Natural killer cell (primary cell): ENCODE data around the gene KRT79. TPM values are rescaled to one million over a fixed set of nuclear protein-coding genes. Genes with fewer than 3 reads are reported as not detected.

Experiments used
- ATAC-seq, 3 donors: fragments of 150-1000 bp in 2 of 3; fragments of 200-7000 bp in 1 of 3; cut with Tn5 transposase; 1 replicate in 1 of 3; 2 replicates in 2 of 3; pipeline ENCODE4 v1.10.0; 2021; ENCODE audit warnings: mild to moderate bottlenecking in 2 of 3, moderate library complexity in 2 of 3
- DNase-seq, 2 donors: peaks; one replicate each; pipeline versions ENCODE4 v3.0.0 to v3.0.0-alpha.2; 2013 to 2021; ENCODE audit warnings: mixed read lengths in 1 of 2
- H3K27ac ChIP-seq: one replicate; pipeline ENCODE4 v1.5.1; 2013; ENCODE audit warnings: mild to moderate bottlenecking, low read length
- H3K27me3 ChIP-seq: one replicate; pipeline ENCODE4 v1.6.1; 2013; ENCODE audit warnings: low read length; ENCODE audit not compliant: control insufficient read depth, insufficient read depth
- H3K36me3 ChIP-seq: one replicate; pipeline ENCODE4 v1.6.1; 2013; ENCODE audit warnings: low read length; ENCODE audit not compliant: control insufficient read depth, insufficient read depth
- H3K4me1 ChIP-seq: one replicate; pipeline ENCODE4 v1.6.1; 2013; ENCODE audit warnings: low read length; ENCODE audit not compliant: control insufficient read depth, insufficient read depth
- H3K4me3 ChIP-seq: one replicate; pipeline ENCODE4 v1.5.1; 2013; ENCODE audit warnings: low read length
- H3K9me3 ChIP-seq: one replicate; pipeline ENCODE4 v1.6.1; 2013; ENCODE audit warnings: low read length; ENCODE audit not compliant: control insufficient read depth, insufficient read depth
- H3K27ac Mint-ChIP-seq, 2 donors: one replicate each; pipeline ENCODE4 v1.8.0; 2022; ENCODE audit warnings: mild to moderate bottlenecking in 2 of 2, mixed read lengths in 2 of 2, moderate library complexity in 1 of 2
- H3K27me3 Mint-ChIP-seq, 2 donors: one replicate each; pipeline ENCODE4 v1.8.0; 2022; ENCODE audit warnings: low read depth in 2 of 2, mixed read lengths in 2 of 2
- H3K36me3 Mint-ChIP-seq: one replicate; pipeline ENCODE4 v1.8.0; 2022; ENCODE audit warnings: mixed read lengths
- H3K4me1 Mint-ChIP-seq, 2 donors: one replicate each; pipeline ENCODE4 v1.8.0; 2022; ENCODE audit warnings: mixed read lengths in 2 of 2
- H3K4me3 Mint-ChIP-seq: one replicate; pipeline ENCODE4 v1.8.0; 2022; ENCODE audit warnings: mild to moderate bottlenecking, moderate library complexity, mixed read lengths
- H3K9me3 Mint-ChIP-seq, 2 donors: one replicate each; pipeline ENCODE4 v1.8.0; 2022; ENCODE audit warnings: mixed read lengths in 2 of 2
- CTCF ChIP-seq: fragments of 200-600 bp; IDR thresholded peaks from one replicate; pipeline ENCODE4 v1.8.0; 2022; ENCODE audit warnings: antibody characterized with exemption
- WGBS: methylation state at CpG from one replicate; pipeline ENCODE4 v1.1.7; 2013; ENCODE audit warnings: missing lambda C conversion rate; ENCODE audit not compliant: insufficient coverage; 5-methylcytosine and 5-hydroxymethylcytosine counted together
- intact Hi-C: fragments of 100-400 bp; cut with micrococcal nuclease; formaldehyde crosslinking; loops from one replicate; pipeline ENCODE4 v1.14.2; 2022
- total RNA-seq, 4 donors: library from RNA; stranded (reverse); fragments of 120-200 nt in 1 of 4; gene quantifications; one replicate each; pipeline versions ENCODE4 v1.2.3 to v1.2.4, GENCODE V29; 2013 to 2022

KRT79 gene
- total RNA-seq, 3 donors from 2014 or later (not counting 1 experiment from before 2014, with no cell fraction given) = 0.18 TPM; not detected in 2

- 87% methylated on average over 10 of the region's 10 CpGs for WGBS
- H3K27me3 Mint-ChIP-seq = peaks cover 8 to 13% of the 10 kb centered on the region in 2 donors
- no peak overlapping the region for H3K4me3 Mint-ChIP-seq
- intact Hi-C loops = no loop called here
- no peaks in the 10 kb centered on the region for H3K36me3 Mint-ChIP-seq
- no peaks in the 10 kb centered on the region for H3K4me1 ChIP-seq
- ATAC-seq (no peak), DNase-seq (no peak)
- H3K9me3 Mint-ChIP-seq = no peaks in the 10 kb centered on the region
- no peak for TF ChIP-seq CTCF
- H3K4me1 Mint-ChIP-seq = peaks cover 0 to 16% of the 10 kb centered on the region in 2 donors
- no peak overlapping the region for H3K4me3 ChIP-seq
- no peaks in the 10 kb centered on the region for H3K27me3 ChIP-seq
- H3K27ac Mint-ChIP-seq = no peak overlapping the region
- H3K36me3 ChIP-seq = no peaks in the 10 kb centered on the region
- H3K9me3 ChIP-seq = no peaks in the 10 kb centered on the region
- H3K27ac ChIP-seq = no peak overlapping the region
Measured at GRCh38 chr12:52821826-52822660, 12.1 kb downstream of the KRT79 start.

- Mint-ChIP-seq H3K4me3 (no peak overlapping the region), H3K27me3 (peaks cover 6 to 14% of the 10 kb centered on the region in 2 donors), H3K4me1 (peaks cover 0 to 16% of the 10 kb centered on the region in 2 donors), H3K36me3 (no peaks in the 10 kb centered on the region), H3K27ac (no peak overlapping the region), H3K9me3 (no peaks in the 10 kb centered on the region)
- no peaks in the 10 kb centered on the region for H3K36me3 ChIP-seq
- H3K4me3 ChIP-seq = no peak overlapping the region
- H3K9me3 ChIP-seq = no peaks in the 10 kb centered on the region
- no peak for TF ChIP-seq CTCF
- ATAC-seq (no peak), DNase-seq (no peak)
- H3K27ac ChIP-seq = no peak overlapping the region
- 81% methylated on average over 4 of the region's 4 CpGs for WGBS
- H3K4me1 ChIP-seq = no peaks in the 10 kb centered on the region
- intact Hi-C loops = no loop called here
- no peaks in the 10 kb centered on the region for H3K27me3 ChIP-seq
Measured at GRCh38 chr12:52821071-52821730, 12.9 kb downstream of the KRT79 start.

GRCh38 chr12:52820521-52820920 lies 13.6 kb downstream of the KRT79 start:
- Histone ChIP-seq H3K27ac (no peak overlapping the region), H3K27me3 (no peaks in the 10 kb centered on the region), H3K9me3 (no peaks in the 10 kb centered on the region), H3K4me3 (no peak overlapping the region), H3K36me3 (no peaks in the 10 kb centered on the region), H3K4me1 (no peaks in the 10 kb centered on the region)
- intact Hi-C loops = no loop called here
- Mint-ChIP-seq H3K4me1 (peaks cover 0 to 16% of the 10 kb centered on the region in 2 donors), H3K36me3 (no peaks in the 10 kb centered on the region), H3K27ac (no peak overlapping the region), H3K27me3 (peaks cover 6 to 14% of the 10 kb centered on the region in 2 donors), H3K9me3 (no peaks in the 10 kb centered on the region), H3K4me3 (no peak overlapping the region)
- 82% methylated on average over 4 of the region's 6 CpGs for WGBS
- DNase-seq = no peak
- ATAC-seq = no peak
- TF ChIP-seq CTCF = no peak
